ENCODE results near the gene PHF12. TPM values are rescaled to one million over a fixed set of nuclear protein-coding genes. Genes with fewer than 3 reads are reported as not detected.

PHF12 gene
- total and polyA plus RNA-seq, 2 of the 8 experiments (the other 6 are each of a cell fraction or from before 2014, with no cell fraction given), result 38.8 to 65.7 TPM

DNA sequence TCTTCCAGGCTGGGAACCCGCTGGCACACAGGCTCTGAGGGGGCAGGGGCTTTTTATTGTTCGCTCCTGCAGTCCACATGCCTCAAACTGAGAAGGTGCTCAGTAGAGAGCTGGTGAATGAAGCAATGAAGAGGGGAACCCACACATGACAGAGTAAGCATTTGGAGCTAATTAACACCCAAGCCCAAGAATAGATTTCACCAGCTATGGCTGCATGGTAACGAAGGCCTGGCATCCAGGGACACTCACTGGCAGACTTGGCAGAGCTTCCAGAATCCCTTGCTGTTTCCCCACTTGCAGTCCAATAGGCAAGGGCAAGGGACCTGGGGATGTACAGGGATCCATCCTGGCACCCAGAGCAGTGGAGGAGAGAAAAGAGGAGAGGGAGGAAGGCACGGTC, 66.0 kb downstream of the PHF12 start:
- 88% methylated on average over 4 of the region's 4 CpGs; no CpG with 5 or more reads in 1 of the 2 experiments for WGBS, 2 experiments (ENCODE audit: extremely low coverage in 1 of 2, insufficient coverage in 1 of 2, insufficient read length in 1 of 2, insufficient replicate concordance in 2 of 2, low coverage in 1 of 2, low lambda C conversion rate in 2 of 2, missing lambda C conversion rate in 1 of 2)
- no peak overlapping the region for H2BK5ac ChIP-seq (ENCODE audit: low read depth, low read length)
- no peak overlapping the region for H3K4ac ChIP-seq (replicated peaks; ENCODE audit: insufficient read length, low read depth, low read length)
- no peak overlapping the region for H3K56ac ChIP-seq (replicated peaks; ENCODE audit: insufficient read length, low read depth, low read length)
- no peak overlapping the region for H3K4me2 ChIP-seq (ENCODE audit: insufficient read depth in 1 of 2, low read depth in 2 of 2, low read length in 2 of 2)
- H3K18ac ChIP-seq (ENCODE audit: extremely low read depth, low read length), result no peak overlapping the region
- H2AK5ac ChIP-seq (ENCODE audit: low read depth, low read length), result no peak overlapping the region
- peaks cover 4 to 23% (median 21%) of the 10 kb centered on the region in 4 experiments; a peak in 6 of 8 replicates for H3K36me3 ChIP-seq (ENCODE audit: control insufficient read depth in 2 of 4, insufficient read depth in 4 of 4, low read length in 3 of 4)
- no peak overlapping the region for H2BK20ac ChIP-seq (ENCODE audit: low read length)
- H3K79me1 ChIP-seq (ENCODE audit: low read depth, low read length), result no peaks in the 10 kb centered on the region; the same call in 1 of the 2 replicates
- no peak overlapping the region for H4K91ac ChIP-seq (replicated peaks; ENCODE audit: insufficient read length, low read length)
- DNase-seq (ENCODE audit: low read depth in 1 of 2, low spot score in 2 of 2) (no peak), FAIRE-seq (no peak)
- ChIA-PET POLR2A (ENCODE audit: partially characterized antibody) (interaction anchor here (1.5 to 2.8 kb wide), 2 partner anchors 11 to 124 kb away, joined by 4 to 15 read pairs; partner anchors contain the start of gene FLOT2), CTCF (ENCODE audit: partially characterized antibody) (interaction anchor here (1.7 to 2.2 kb wide), 2 partner anchors 28 to 122 kb away, joined by 3 to 12 read pairs; no protein-coding TSS in a partner anchor)
- H3K9me3 ChIP-seq (ENCODE audit: insufficient read depth in 2 of 2, low read depth in 1 of 2, low read length in 1 of 2), result no peaks in the 10 kb centered on the region
- no peaks in the 10 kb centered on the region for H3K23me2 ChIP-seq (ENCODE audit: low read depth, low read length)
- H3K23ac ChIP-seq (ENCODE audit: insufficient read length), result no peak overlapping the region
- H2BK15ac ChIP-seq (ENCODE audit: low read length), result no peak overlapping the region
- no peaks in the 10 kb centered on the region for H3K79me2 ChIP-seq (ENCODE audit: control insufficient read depth in 1 of 2, insufficient read depth in 2 of 2, low read length in 2 of 2)
- peaks cover 3 to 6% of the 10 kb centered on the region in 2 experiments for H4K20me1 ChIP-seq (replicated peaks in 1 of 2; ENCODE audit: control insufficient read depth in 1 of 2, insufficient read depth in 2 of 2, low read length in 2 of 2)
- no peak overlapping the region for H3K27ac ChIP-seq (ENCODE audit: low read depth, low read length)
- no peak overlapping the region for H4K5ac ChIP-seq (ENCODE audit: insufficient read length, low read depth, low read length)
- H3K4me1 ChIP-seq (replicated peaks in 1 of 4; ENCODE audit: control insufficient read depth in 3 of 4, insufficient read depth in 4 of 4, low read length in 3 of 4), result peaks cover 0 to 3% (median under 1%) of the 10 kb centered on the region in 4 experiments; a peak in 3 of 7 replicates
- no peak overlapping the region for H3K9ac ChIP-seq (replicated peaks in 1 of 4; ENCODE audit: extremely low read depth in 1 of 4, low read depth in 3 of 4, low read length in 3 of 4)
- H2BK12ac ChIP-seq (ENCODE audit: low read depth, low read length), result no peak overlapping the region
- no peak overlapping the region for H2BK120ac ChIP-seq (replicated peaks; ENCODE audit: low read depth, low read length)
- H3K27me3 ChIP-seq (replicated peaks in 1 of 4; ENCODE audit: control insufficient read depth in 3 of 4, extremely low read depth in 1 of 4, insufficient read depth in 3 of 4, low read length in 3 of 4), result no peaks in the 10 kb centered on the region
- no peak overlapping the region for H2AFZ ChIP-seq (ENCODE audit: low read length)
- no peak overlapping the region for H3K4me3 ChIP-seq (ENCODE audit: extremely low read depth in 1 of 4, insufficient read depth in 2 of 4, low read depth in 3 of 4, low read length in 4 of 4)
- no peak overlapping the region for H3K14ac ChIP-seq (ENCODE audit: insufficient read length)
- H4K8ac ChIP-seq (ENCODE audit: extremely low read depth, insufficient read depth, low read length), result no peak overlapping the region
- TF ChIP-seq TEAD4 (IDR thresholded peaks at IDR 0.05; ENCODE audit: low read depth, low read length) (no peak), YY1 (IDR thresholded peaks at IDR 0.05; ENCODE audit: low read depth, low read length) (no peak), TAF1 (IDR thresholded peaks at IDR 0.05; ENCODE audit: low read depth, low read length) (no peak), CTBP2 (IDR thresholded peaks at IDR 0.05; ENCODE audit: borderline replicate concordance, insufficient read depth, insufficient read length, low read length) (no peak), SP4 (IDR thresholded peaks at IDR 0.05; ENCODE audit: low read length) (no peak), CBX5 (IDR thresholded peaks at IDR 0.05; ENCODE audit: low read depth, low read length) (no peak), KDM4A (IDR thresholded peaks at IDR 0.05; ENCODE audit: low read depth, low read length, severe bottlenecking) (no peak), JUND (IDR thresholded peaks at IDR 0.05; ENCODE audit: low read length) (no peak), EP300 (IDR thresholded peaks at IDR 0.05; ENCODE audit: borderline replicate concordance in 1 of 2, low read depth in 2 of 2, low read length in 2 of 2) (no peak), SRF (IDR thresholded peaks at IDR 0.05; ENCODE audit: low read depth, low read length) (no peak), CHD2 (IDR thresholded peaks at IDR 0.05; ENCODE audit: low read length) (no peak)
- TF ChIP-seq, protein P1, sequence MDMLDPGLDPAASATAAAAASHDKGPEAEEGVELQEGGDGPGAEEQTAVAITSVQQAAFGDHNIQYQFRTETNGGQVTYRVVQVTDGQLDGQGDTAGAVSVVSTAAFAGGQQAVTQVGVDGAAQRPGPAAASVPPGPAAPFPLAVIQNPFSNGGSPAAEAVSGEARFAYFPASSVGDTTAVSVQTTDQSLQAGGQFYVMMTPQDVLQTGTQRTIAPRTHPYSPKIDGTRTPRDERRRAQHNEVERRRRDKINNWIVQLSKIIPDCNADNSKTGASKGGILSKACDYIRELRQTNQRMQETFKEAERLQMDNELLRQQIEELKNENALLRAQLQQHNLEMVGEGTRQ (IDR thresholded peaks at IDR 0.05; ENCODE audit: low read length), result no peak
- TF ChIP-seq, protein P2, sequence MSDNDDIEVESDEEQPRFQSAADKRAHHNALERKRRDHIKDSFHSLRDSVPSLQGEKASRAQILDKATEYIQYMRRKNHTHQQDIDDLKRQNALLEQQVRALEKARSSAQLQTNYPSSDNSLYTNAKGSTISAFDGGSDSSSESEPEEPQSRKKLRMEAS (IDR thresholded peaks at IDR 0.05), result no peak
